Right lobe of liver (tissue), 6 donors: ENCODE results near the gene MOGAT2. TPM values are rescaled to one million over a fixed set of nuclear protein-coding genes. Genes with fewer than 3 reads are reported as not detected.

Experiments used
- ATAC-seq, 4 donors: fragments of 200-7000 bp; cut with Tn5 transposase; one replicate each; pipeline ENCODE4 v1.9.1; 2020; ENCODE audit warnings: mild to moderate bottlenecking in 4 of 4, moderate library complexity in 4 of 4
- DNase-seq, 3 donors: peaks; one replicate each; pipeline ENCODE4 v3.0.0-alpha.2; 2020
- H3K27ac ChIP-seq, 3 donors: fragments of 200-600 bp; one replicate each; pipeline ENCODE4 v1.8.0; 2022
- H3K27me3 ChIP-seq, 2 donors: fragments of 200-600 bp; one replicate each; pipeline ENCODE4 v1.8.0; 2022
- H3K36me3 ChIP-seq, 4 donors: fragments of 200-600 bp; sonication (generic) in 1 of 4; one replicate each; pipeline versions ENCODE4 v1.5.1 to v1.8.0; 2017 to 2022; ENCODE audit warnings: control low read depth in 1 of 4
- H3K4me1 ChIP-seq, 4 donors: fragments of 200-600 bp; sonication (generic) in 1 of 4; one replicate each; pipeline versions ENCODE4 v1.5.1 to v1.8.0; 2017 to 2022; ENCODE audit warnings: control low read depth in 1 of 4
- H3K4me3 ChIP-seq, 3 donors: fragments of 200-600 bp; one replicate each; pipeline ENCODE4 v1.8.0; 2022
- H3K9me3 ChIP-seq, 4 donors: fragments of 200-600 bp; sonication (generic) in 1 of 4; one replicate each; pipeline versions ENCODE4 v1.5.1 to v1.8.0; 2017 to 2022; ENCODE audit warnings: control low read depth in 1 of 4
- POLR2A ChIP-seq: fragments of 450-650 bp; IDR thresholded peaks from one replicate; pipeline ENCODE4 v1.6.1; 2017; ENCODE audit warnings: antibody characterized with exemption, mild to moderate bottlenecking
- WGBS: methylation state at CpG from one replicate; pipeline ENCODE4 v1.1.6; 2018; ENCODE audit warnings: low coverage, low lambda C conversion rate; ENCODE audit not compliant: insufficient coverage; ENCODE audit errors: missing lambda C conversion rate; 5-methylcytosine and 5-hydroxymethylcytosine counted together
- intact Hi-C, 2 donors: fragments of 100-400 bp; cut with DNase I; formaldehyde crosslinking; loops; one replicate each; pipeline versions ENCODE4 v1.11.2 to v1.14.1; 2022
- total RNA-seq, 6 experiments: library from RNA; depleted of rRNA in 2 of 6; stranded (reverse); fragments of >200 nt in 2 of 6; fragmentation: NEBNext Ultra II Directional in 3 of 6; extraction: Animal tissue kit (Norgen Biotek cat#: 25700) in 3 of 6; gene quantifications; one replicate each; pipeline versions ENCODE4 v1.1.0 to v1.2.4, GENCODE V29; 2016 to 2023
- TF ChIP-seq, protein P1 (sequence below), 4 donors: fragments of 200-600 bp in 3 of 4; fragments of 450-650 bp in 1 of 4; IDR thresholded peaks; one replicate each; pipeline versions ENCODE4 v1.5.1 to v1.8.0; 2016 to 2022; ENCODE audit warnings: antibody characterized with exemption in 4 of 4, mild to moderate bottlenecking in 2 of 4
- donor health status: DM: no; HTN: yes; CAD: no.
- donor health status: DM: no; HTN: no; CAD: no.
- donor health status: DM: no; HTN: no; CAD: no.
- donor health status: DM: no; HTN: yes; CAD: no.
- donor health status: DM: no; HTN: yes; CAD: no.

The MOGAT2 gene
- total RNA-seq, 6 experiments from 2014 or later, result 24.3 to 164 (median 100) TPM

DNA sequence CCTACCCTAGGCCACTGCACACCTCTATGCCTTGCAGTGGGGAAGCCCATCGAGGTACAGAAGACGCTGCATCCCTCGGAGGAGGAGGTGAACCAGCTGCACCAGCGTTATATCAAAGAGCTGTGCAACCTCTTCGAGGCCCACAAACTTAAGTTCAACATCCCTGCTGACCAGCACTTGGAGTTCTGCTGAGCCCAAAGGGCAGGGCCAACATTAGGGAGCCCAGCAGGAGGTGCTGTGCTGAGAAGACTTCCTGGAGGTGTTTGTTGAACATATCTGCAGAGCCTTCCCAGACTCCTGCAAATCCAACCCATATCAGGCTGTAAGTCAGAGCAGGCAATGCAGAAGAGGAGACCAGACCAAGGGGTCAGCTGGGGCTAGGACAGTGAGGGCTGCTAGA is 13.5 kb downstream of the MOGAT2 start:
- TF ChIP-seq, protein P1, sequence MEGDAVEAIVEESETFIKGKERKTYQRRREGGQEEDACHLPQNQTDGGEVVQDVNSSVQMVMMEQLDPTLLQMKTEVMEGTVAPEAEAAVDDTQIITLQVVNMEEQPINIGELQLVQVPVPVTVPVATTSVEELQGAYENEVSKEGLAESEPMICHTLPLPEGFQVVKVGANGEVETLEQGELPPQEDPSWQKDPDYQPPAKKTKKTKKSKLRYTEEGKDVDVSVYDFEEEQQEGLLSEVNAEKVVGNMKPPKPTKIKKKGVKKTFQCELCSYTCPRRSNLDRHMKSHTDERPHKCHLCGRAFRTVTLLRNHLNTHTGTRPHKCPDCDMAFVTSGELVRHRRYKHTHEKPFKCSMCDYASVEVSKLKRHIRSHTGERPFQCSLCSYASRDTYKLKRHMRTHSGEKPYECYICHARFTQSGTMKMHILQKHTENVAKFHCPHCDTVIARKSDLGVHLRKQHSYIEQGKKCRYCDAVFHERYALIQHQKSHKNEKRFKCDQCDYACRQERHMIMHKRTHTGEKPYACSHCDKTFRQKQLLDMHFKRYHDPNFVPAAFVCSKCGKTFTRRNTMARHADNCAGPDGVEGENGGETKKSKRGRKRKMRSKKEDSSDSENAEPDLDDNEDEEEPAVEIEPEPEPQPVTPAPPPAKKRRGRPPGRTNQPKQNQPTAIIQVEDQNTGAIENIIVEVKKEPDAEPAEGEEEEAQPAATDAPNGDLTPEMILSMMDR (IDR thresholded peaks at IDR 0.05), result no peak
- H3K9me3 ChIP-seq, result no peaks in the 10 kb centered on the region
- WGBS, result 100% methylated on average over 5 of the region's 5 CpGs
- no peaks in the 10 kb centered on the region for H3K27me3 ChIP-seq
- no peak for DNase-seq
- no peak overlapping the region for H3K27ac ChIP-seq
- H3K36me3 ChIP-seq, result peaks cover 0 to 41% (median 11%) of the 10 kb centered on the region in 4 donors
- H3K4me1 ChIP-seq, result peaks cover 0 to 33% (median 15%) of the 10 kb centered on the region in 4 donors
- ATAC-seq, result no peak
- intact Hi-C loops, result no loop called here
- no peak overlapping the region for H3K4me3 ChIP-seq

DNA sequence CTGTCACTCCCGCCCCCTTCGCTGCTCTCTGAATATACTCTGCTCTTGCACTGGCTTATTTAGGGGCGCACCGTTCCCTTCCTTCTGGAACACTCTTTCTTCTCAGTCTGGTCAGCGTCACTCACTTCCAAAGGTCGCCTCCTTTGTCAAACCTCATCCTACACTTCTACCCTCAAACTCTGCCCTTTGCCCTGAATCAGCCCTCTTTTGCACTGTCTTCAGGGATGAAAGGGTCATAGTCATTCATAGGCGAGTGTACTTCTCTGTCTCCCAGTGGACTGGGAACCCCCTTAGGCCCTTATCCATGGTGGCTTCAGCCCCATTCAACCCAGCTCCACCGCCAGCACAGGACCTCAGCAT is 15.4 kb downstream of the MOGAT2 start:
- Histone ChIP-seq H3K9me3 (no peaks in the 10 kb centered on the region), H3K4me3 (no peak overlapping the region), H3K27me3 (no peaks in the 10 kb centered on the region), H3K4me1 (peaks cover 0 to 48% (median 21%) of the 10 kb centered on the region in 4 donors), H3K27ac (no peak overlapping the region), H3K36me3 (peaks cover 0 to 31% (median 6%) of the 10 kb centered on the region in 4 donors)
- WGBS, result 80% methylated on average over 8 of the region's 8 CpGs
- TF ChIP-seq, protein P1 (IDR thresholded peaks at IDR 0.05), result no peak
- TF ChIP-seq POLR2A, result no peak
- no peak for ATAC-seq
- intact Hi-C loops, result no loop called here
- no peak for DNase-seq

DNA sequence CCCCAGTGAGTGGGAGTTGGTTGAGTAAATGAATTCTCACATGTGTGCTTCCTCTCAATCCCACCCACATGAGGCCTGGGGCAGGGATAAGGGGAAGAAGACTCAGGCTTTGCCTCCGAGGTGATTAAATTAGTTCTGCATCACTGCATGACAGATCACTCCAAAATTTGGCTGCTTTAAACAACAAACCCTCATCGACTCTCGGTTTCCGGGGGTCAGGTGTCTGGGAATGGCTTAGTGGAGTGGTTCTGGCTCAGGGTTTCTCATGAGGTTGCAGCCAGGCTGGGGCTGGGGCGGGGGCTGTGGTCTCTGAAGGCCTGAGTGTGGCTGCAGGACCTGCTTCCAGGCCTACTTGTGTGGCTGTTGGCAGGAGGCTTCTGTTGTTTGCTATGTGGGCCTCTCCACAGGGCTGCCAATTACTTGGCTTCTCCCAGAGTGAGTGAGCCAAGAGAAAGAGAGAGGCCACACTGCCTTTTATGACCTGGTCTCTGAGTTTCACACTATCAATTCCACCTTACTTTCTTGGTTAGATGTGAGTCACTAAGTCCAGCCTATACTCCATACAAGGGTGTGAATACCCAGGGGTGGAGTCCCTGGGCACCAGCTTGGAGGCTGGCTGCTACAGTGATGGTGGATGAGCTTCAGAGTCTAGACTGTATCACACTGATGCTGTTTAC is 15.9 kb downstream of the MOGAT2 start:
- H3K4me1 ChIP-seq, result peaks cover 0 to 52% (median 23%) of the 10 kb centered on the region in 4 donors
- TF ChIP-seq, protein P1 (IDR thresholded peaks at IDR 0.05), result no peak
- no peak for TF ChIP-seq POLR2A
- H3K9me3 ChIP-seq, result no peaks in the 10 kb centered on the region
- H3K27ac ChIP-seq, result peak overlapping the region in 2 of 3 donors; percentile 49 to 62
- H3K27me3 ChIP-seq, result no peaks in the 10 kb centered on the region
- intact Hi-C loops, result no loop called here
- H3K36me3 ChIP-seq, result peaks cover 0 to 26% (median 4%) of the 10 kb centered on the region in 4 donors
- whole genome bisulfite sequencing, result 55% methylated on average over 2 of the region's 5 CpGs
- ATAC-seq, result peak; percentile 63 to 72 (median 70)
- peak in 1 of 3 donors; percentile 72 for DNase-seq
- H3K4me3 ChIP-seq, result no peak overlapping the region

DNA sequence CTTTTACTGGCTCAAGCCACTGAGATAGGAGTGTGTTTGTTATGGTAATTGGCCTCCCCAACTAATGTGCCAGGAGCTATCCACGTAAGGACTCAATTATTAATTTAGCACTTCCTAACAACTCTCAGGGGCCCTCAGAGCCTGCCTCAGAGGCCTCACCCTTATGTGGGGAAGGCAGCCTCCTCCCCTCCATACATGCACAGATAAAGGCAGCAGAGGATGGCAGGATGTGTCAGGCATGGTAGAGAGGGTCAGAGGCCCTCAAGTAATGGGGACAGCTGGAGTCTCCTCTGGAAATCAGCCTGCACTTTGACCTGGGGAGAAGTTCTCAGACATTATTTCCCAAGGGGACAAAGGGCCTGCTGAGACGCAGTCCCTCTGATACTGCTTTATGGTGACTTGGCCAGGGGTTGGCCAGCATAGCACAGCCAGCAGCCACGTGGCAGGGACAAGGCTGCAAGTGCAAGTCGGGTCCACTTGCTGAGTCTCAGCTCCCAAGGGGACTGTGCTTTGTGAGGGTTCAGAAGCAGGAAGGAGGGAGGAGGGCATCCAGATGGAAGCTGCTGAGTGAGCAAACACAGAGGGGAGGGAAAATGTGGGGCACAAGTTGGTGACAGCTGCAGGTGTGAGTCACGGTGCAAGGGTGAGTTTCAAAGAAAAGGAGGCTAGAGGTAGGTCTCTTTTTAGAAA is 17.0 kb downstream of the MOGAT2 start:
- TF ChIP-seq, protein P1 (IDR thresholded peaks at IDR 0.05), result no peak
- TF ChIP-seq POLR2A, result peak; percentile 20
- peaks cover 0 to 63% (median 28%) of the 10 kb centered on the region in 4 donors for H3K4me1 ChIP-seq
- DNase-seq (peak in 2 of 3 donors; percentile 80 to 83), ATAC-seq (peak; percentile 63 to 74 (median 68))
- WGBS, result 40% methylated on average over 3 of the region's 5 CpGs
- H3K36me3 ChIP-seq, result peaks cover 0 to 15% (median 0%) of the 10 kb centered on the region in 4 donors
- H3K27me3 ChIP-seq, result no peaks in the 10 kb centered on the region
- no peaks in the 10 kb centered on the region for H3K9me3 ChIP-seq
- intact Hi-C loops, result no loop called here
- peak overlapping the region in 2 of 3 donors; percentile 49 to 62 for H3K27ac ChIP-seq
- no peak overlapping the region for H3K4me3 ChIP-seq
